Cardiac fibroblast (primary cell): ENCODE data around the gene CAD.

ENCODE experiments used
- DNase-seq, 2 donors: peaks; one replicate each; pipeline versions ENCODE4 v3.0.0 to v3.0.0-alpha.2; 2010; ENCODE audit warnings: low read depth in 2 of 2
- H3K4me3 ChIP-seq, 2 donors: replicated peaks in 1 of 2; 1 replicate in 1 of 2; 2 replicates in 1 of 2; pipeline ENCODE4 v1.5.1; 2011; ENCODE audit warnings: low read depth in 2 of 2, low read length in 2 of 2, mild to moderate bottlenecking in 2 of 2, moderate library complexity in 1 of 2
- CTCF ChIP-seq: IDR thresholded peaks from one replicate; pipeline ENCODE4 v1.5.1; 2011; ENCODE audit warnings: low read depth, mild to moderate bottlenecking, low read length, inconsistent platforms

CAD gene

GRCh38 chr2:27251766-27252165, 34.6 kb downstream of the CAD start:
- no peak for DNase-seq
- no peak for TF ChIP-seq CTCF
- H3K4me3 ChIP-seq = no peak overlapping the region

- H3K4me3 ChIP-seq = no peak overlapping the region
- no peak for TF ChIP-seq CTCF
- no peak for DNase-seq
Measured at GRCh38 chr2:27255187-27255586, 38.0 kb downstream of the CAD start.

GRCh38 chr2:27255660-27256059, 38.5 kb downstream of the CAD start:
- peak; percentile 50 to 72 for DNase-seq
- no peak overlapping the region for H3K4me3 ChIP-seq
- TF ChIP-seq CTCF = no peak

- no peak for TF ChIP-seq CTCF
- DNase-seq = no peak
- no peak overlapping the region for H3K4me3 ChIP-seq
Measured at GRCh38 chr2:27256855-27257454, 39.8 kb downstream of the CAD start.

GRCh38 chr2:27258051-27258450, 40.9 kb downstream of the CAD start:
- H3K4me3 ChIP-seq = no peak overlapping the region
- no peak for TF ChIP-seq CTCF
- no peak for DNase-seq

- no peak overlapping the region for H3K4me3 ChIP-seq
- DNase-seq = no peak
- no peak for TF ChIP-seq CTCF
Measured at GRCh38 chr2:27261241-27261925, 44.2 kb downstream of the CAD start.
